WI38 (cell line): Measurements from ENCODE around the gene TMEM200B.
"Not testable (repeated sequence)": the region's sequence is repeated elsewhere in the genome, so short reads cannot be mapped to it uniquely, and the experiment has no call there.

Experiments used
- H3K4me3 ChIP-seq: 2 replicates; pipeline ENCODE4 v1.5.1; 2011; ENCODE audit warnings: low read depth, mild to moderate bottlenecking, control low read depth, low read length
- CTCF ChIP-seq: IDR thresholded peaks from 2 replicates; pipeline ENCODE4 v1.5.1; 2012; ENCODE audit warnings: low read depth, mild to moderate bottlenecking, control low read depth, low read length

TMEM200B gene

GRCh38 chr1:29090937-29091618, 32.6 kb downstream of the TMEM200B start:
- no peak for TF ChIP-seq CTCF
- no peak overlapping the region for H3K4me3 ChIP-seq

GRCh38 chr1:29084196-29084521, 39.5 kb downstream of the TMEM200B start:
- TF ChIP-seq CTCF = no peak

GRCh38 chr1:29083317-29084195, 40.1 kb downstream of the TMEM200B start:
- no peak for TF ChIP-seq CTCF
- no peak overlapping the region for H3K4me3 ChIP-seq

More at GRCh38 chr1:29084196-29084521, 39.5 kb downstream of the TMEM200B start:
- no peak overlapping the region for H3K4me3 ChIP-seq

GRCh38 chr1:29082519-29082918, 41.2 kb downstream of the TMEM200B start:
- no peak overlapping the region for H3K4me3 ChIP-seq
- no peak for TF ChIP-seq CTCF

GRCh38 chr1:29081201-29081600, 42.5 kb downstream of the TMEM200B start:
- no peak overlapping the region for H3K4me3 ChIP-seq
- TF ChIP-seq CTCF = no peak

GRCh38 chr1:29079916-29080629, 43.6 kb downstream of the TMEM200B start:
- H3K4me3 ChIP-seq = not testable (repeated sequence)

- H3K4me3 ChIP-seq = no peak overlapping the region
- TF ChIP-seq CTCF = no peak
Measured at GRCh38 chr1:29077155-29077554, 46.5 kb downstream of the TMEM200B start.
